Measurements from ENCODE around the gene PROB1.
"Not testable (repeated sequence)": the region's sequence is repeated elsewhere in the genome, so short reads cannot be mapped to it uniquely, and the experiment has no call there.

DNA sequence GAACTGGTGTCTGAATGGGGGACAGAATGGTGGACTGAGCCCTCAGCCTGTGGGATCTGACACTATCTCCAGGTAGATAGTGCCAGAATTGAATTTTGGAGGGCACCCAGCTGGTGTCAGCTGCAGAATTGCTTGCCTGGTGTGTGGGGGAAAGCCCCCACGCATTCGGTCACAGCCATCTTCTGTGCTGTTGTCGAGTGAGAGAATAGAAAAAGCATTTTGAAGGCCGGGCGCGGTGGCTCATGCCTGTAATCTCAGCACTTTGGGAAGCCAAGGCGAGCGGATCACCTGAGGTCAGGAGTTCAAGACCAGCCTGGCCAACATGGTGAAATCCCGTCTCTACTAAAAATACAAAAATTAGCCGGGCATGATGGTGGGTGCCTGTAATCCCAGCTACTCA lies 7.9 kb downstream of the PROB1 start:
- TF ChIP-seq, protein P1, sequence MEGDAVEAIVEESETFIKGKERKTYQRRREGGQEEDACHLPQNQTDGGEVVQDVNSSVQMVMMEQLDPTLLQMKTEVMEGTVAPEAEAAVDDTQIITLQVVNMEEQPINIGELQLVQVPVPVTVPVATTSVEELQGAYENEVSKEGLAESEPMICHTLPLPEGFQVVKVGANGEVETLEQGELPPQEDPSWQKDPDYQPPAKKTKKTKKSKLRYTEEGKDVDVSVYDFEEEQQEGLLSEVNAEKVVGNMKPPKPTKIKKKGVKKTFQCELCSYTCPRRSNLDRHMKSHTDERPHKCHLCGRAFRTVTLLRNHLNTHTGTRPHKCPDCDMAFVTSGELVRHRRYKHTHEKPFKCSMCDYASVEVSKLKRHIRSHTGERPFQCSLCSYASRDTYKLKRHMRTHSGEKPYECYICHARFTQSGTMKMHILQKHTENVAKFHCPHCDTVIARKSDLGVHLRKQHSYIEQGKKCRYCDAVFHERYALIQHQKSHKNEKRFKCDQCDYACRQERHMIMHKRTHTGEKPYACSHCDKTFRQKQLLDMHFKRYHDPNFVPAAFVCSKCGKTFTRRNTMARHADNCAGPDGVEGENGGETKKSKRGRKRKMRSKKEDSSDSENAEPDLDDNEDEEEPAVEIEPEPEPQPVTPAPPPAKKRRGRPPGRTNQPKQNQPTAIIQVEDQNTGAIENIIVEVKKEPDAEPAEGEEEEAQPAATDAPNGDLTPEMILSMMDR (IDR thresholded peaks at IDR 0.05 in 2 of 3, conservative IDR thresholded peaks at IDR 0.05 in 1 of 3; ENCODE audit: insufficient read depth in 2 of 3, low read depth in 1 of 3, low read length in 3 of 3) = not testable (repeated sequence)
- TF ChIP-seq, protein P2, sequence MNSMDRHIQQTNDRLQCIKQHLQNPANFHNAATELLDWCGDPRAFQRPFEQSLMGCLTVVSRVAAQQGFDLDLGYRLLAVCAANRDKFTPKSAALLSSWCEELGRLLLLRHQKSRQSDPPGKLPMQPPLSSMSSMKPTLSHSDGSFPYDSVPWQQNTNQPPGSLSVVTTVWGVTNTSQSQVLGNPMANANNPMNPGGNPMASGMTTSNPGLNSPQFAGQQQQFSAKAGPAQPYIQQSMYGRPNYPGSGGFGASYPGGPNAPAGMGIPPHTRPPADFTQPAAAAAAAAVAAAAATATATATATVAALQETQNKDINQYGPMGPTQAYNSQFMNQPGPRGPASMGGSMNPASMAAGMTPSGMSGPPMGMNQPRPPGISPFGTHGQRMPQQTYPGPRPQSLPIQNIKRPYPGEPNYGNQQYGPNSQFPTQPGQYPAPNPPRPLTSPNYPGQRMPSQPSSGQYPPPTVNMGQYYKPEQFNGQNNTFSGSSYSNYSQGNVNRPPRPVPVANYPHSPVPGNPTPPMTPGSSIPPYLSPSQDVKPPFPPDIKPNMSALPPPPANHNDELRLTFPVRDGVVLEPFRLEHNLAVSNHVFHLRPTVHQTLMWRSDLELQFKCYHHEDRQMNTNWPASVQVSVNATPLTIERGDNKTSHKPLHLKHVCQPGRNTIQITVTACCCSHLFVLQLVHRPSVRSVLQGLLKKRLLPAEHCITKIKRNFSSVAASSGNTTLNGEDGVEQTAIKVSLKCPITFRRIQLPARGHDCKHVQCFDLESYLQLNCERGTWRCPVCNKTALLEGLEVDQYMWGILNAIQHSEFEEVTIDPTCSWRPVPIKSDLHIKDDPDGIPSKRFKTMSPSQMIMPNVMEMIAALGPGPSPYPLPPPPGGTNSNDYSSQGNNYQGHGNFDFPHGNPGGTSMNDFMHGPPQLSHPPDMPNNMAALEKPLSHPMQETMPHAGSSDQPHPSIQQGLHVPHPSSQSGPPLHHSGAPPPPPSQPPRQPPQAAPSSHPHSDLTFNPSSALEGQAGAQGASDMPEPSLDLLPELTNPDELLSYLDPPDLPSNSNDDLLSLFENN (IDR thresholded peaks at IDR 0.05; ENCODE audit: low read depth in 2 of 2, low read length in 2 of 2) = not testable (repeated sequence)
- TF ChIP-seq ZNF695 (CRISPR knock-in tag; IDR thresholded peaks at IDR 0.05) = not testable (repeated sequence)
- TF ChIP-seq, protein P3, sequence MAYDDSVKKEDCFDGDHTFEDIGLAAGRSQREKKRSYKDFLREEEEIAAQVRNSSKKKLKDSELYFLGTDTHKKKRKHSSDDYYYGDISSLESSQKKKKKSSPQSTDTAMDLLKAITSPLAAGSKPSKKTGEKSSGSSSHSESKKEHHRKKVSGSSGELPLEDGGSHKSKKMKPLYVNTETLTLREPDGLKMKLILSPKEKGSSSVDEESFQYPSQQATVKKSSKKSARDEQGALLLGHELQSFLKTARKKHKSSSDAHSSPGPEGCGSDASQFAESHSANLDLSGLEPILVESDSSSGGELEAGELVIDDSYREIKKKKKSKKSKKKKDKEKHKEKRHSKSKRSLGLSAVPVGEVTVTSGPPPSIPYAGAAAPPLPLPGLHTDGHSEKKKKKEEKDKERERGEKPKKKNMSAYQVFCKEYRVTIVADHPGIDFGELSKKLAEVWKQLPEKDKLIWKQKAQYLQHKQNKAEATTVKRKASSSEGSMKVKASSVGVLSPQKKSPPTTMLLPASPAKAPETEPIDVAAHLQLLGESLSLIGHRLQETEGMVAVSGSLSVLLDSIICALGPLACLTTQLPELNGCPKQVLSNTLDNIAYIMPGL (CRISPR knock-in tag; IDR thresholded peaks at IDR 0.05) = not testable (repeated sequence)
